B cell (primary cell): ENCODE results near the gene CCBE1. TPM values are rescaled to one million over a fixed set of nuclear protein-coding genes. Genes with fewer than 3 reads are reported as not detected.
"Not testable (repeated sequence)": the region's sequence is repeated elsewhere in the genome, so short reads cannot be mapped to it uniquely, and the experiment has no call there.

Experiments used
- ATAC-seq: fragments of 200-7000 bp; cut with Tn5 transposase; one replicate; pipeline ENCODE4 v1.10.0; 2021; ENCODE audit warnings: low read depth, mild to moderate bottlenecking, moderate number of reproducible peaks, moderate library complexity
- CTCF ChIA-PET: fragments of 350-600 bp; sonication (Branson Sonifier 250); formaldehyde crosslinking; loops from one replicate; lab custom pipeline; 2021; ENCODE audit warnings: antibody characterized with exemption, inconsistent platforms; lab: Charles Lee
- POLR2A ChIA-PET: fragments of 350-600 bp; sonication (Branson Sonifier 250); formaldehyde crosslinking; loops from one replicate; lab custom pipeline; 2021; ENCODE audit warnings: antibody characterized with exemption; lab: Charles Lee
- DNase-seq: peaks from one replicate; pipeline ENCODE4 v3.0.0; 2013
- H2AFZ ChIP-seq: 2 replicates; pipeline ENCODE4 v1.6.1; 2012; ENCODE audit warnings: mild to moderate bottlenecking, low read depth, low read length; ENCODE audit not compliant: insufficient read depth, poor library complexity, severe bottlenecking
- H3K27ac ChIP-seq, 2 donors: 1 replicate in 1 of 2; 2 replicates in 1 of 2; pipeline ENCODE4 v1.5.1; 2012 to 2013; ENCODE audit warnings: low read length in 2 of 2, mild to moderate bottlenecking in 2 of 2, moderate library complexity in 1 of 2
- H3K27me3 ChIP-seq, 4 experiments: fragments of 200-600 bp in 1 of 4; sonication (generic) in 1 of 4; replicated peaks in 1 of 4; 1 replicate in 2 of 4; 2 replicates in 2 of 4; pipeline versions ENCODE4 v1.6.1 to v1.7.0; 2013 to 2016; ENCODE audit warnings: low read length in 3 of 4, mild to moderate bottlenecking in 2 of 4, mixed read lengths in 1 of 4, moderate library complexity in 1 of 4; ENCODE audit not compliant: insufficient read depth in 4 of 4, control insufficient read depth in 3 of 4; ENCODE audit errors: control extremely low read depth in 1 of 4
- H3K36me3 ChIP-seq, 2 experiments: replicated peaks in 1 of 2; 1 replicate in 1 of 2; 2 replicates in 1 of 2; pipeline versions ENCODE4 v1.6.1 to v1.7.1; 2013; ENCODE audit warnings: low read length in 1 of 2; ENCODE audit not compliant: insufficient read depth in 2 of 2, control insufficient read depth in 1 of 2; ENCODE audit errors: control extremely low read depth in 1 of 2, extremely low read depth in 1 of 2
- H3K4me1 ChIP-seq, 2 donors: fragments of 200-600 bp in 1 of 2; sonication (generic) in 1 of 2; 1 replicate in 1 of 2; 2 replicates in 1 of 2; pipeline versions ENCODE4 v1.5.1 to v1.6.1; 2013 to 2017; ENCODE audit warnings: low read length in 2 of 2; ENCODE audit not compliant: control insufficient read depth in 2 of 2, insufficient read depth in 2 of 2
- H3K4me2 ChIP-seq: replicated peaks from 2 replicates; pipeline ENCODE3; 2012; ENCODE audit warnings: mild to moderate bottlenecking, low read depth, low read length; ENCODE audit not compliant: poor library complexity, severe bottlenecking
- H3K4me3 ChIP-seq, 5 experiments: fragments of 200-600 bp in 1 of 5; sonication (generic) in 1 of 5; 1 replicate in 3 of 5; 2 replicates in 2 of 5; pipeline versions ENCODE4 v1.5.1 to v1.7.0; 2011 to 2016; ENCODE audit warnings: low read length in 4 of 5, mild to moderate bottlenecking in 4 of 5, low read depth in 2 of 5, control low read depth in 1 of 5, moderate library complexity in 1 of 5; ENCODE audit not compliant: insufficient read depth in 1 of 5; ENCODE audit errors: control extremely low read depth in 1 of 5, extremely low read depth in 1 of 5
- H3K79me2 ChIP-seq: fragments of 200-600 bp; sonication (generic); one replicate; pipeline ENCODE4 v1.6.0; 2016; ENCODE audit warnings: low read length; ENCODE audit not compliant: control insufficient read depth, insufficient read depth
- H3K9ac ChIP-seq: fragments of 200-600 bp; sonication (generic); 2 replicates; pipeline ENCODE4 v1.6.1; 2017; ENCODE audit warnings: mild to moderate bottlenecking, low read length, moderate library complexity
- H3K9me3 ChIP-seq, 3 donors: one replicate each; pipeline versions ENCODE4 v1.6.1 to v1.7.1; 2013; ENCODE audit warnings: low read length in 2 of 3; ENCODE audit not compliant: control insufficient read depth in 2 of 3, insufficient read depth in 1 of 3; ENCODE audit errors: control extremely low read depth in 1 of 3
- H4K20me1 ChIP-seq: 2 replicates; pipeline ENCODE4 v1.6.0; 2012; ENCODE audit warnings: mild to moderate bottlenecking, low read length; ENCODE audit not compliant: insufficient read depth, control insufficient read depth, poor library complexity, severe bottlenecking
- H3K27ac Mint-ChIP-seq: one replicate; pipeline ENCODE4 v1.8.0; 2021; ENCODE audit warnings: mixed read lengths
- H3K27me3 Mint-ChIP-seq: one replicate; pipeline ENCODE4 v1.8.0; 2021; ENCODE audit warnings: mixed read lengths
- H3K4me1 Mint-ChIP-seq: one replicate; pipeline ENCODE4 v1.8.0; 2021; ENCODE audit warnings: mixed read lengths
- H3K4me3 Mint-ChIP-seq: one replicate; pipeline ENCODE4 v1.8.0; 2021; ENCODE audit warnings: mixed read lengths
- H3K9me3 Mint-ChIP-seq: one replicate; pipeline ENCODE4 v1.8.0; 2022; ENCODE audit warnings: mixed read lengths; ENCODE audit not compliant: insufficient read depth
- EZH2 ChIP-seq: IDR thresholded peaks from 2 replicates; pipeline ENCODE4 v1.6.1; 2012; ENCODE audit warnings: borderline replicate concordance, low read depth, mild to moderate bottlenecking, moderate library complexity, low read length; ENCODE audit not compliant: insufficient read depth, poor library complexity, severe bottlenecking
- WGBS: methylation state at CpG from one replicate; pipeline ENCODE4 v1.1.5; 2013; ENCODE audit warnings: missing lambda C conversion rate; ENCODE audit not compliant: insufficient coverage; 5-methylcytosine and 5-hydroxymethylcytosine counted together
- intact Hi-C: fragments of 100-400 bp; cut with micrococcal nuclease; formaldehyde crosslinking; loops from one replicate; pipeline ENCODE4 v1.10.0; 2022
- polyA plus RNA-seq: library from polyadenylated mRNA; depleted of rRNA; stranded (reverse); fragments of >200 nt; gene quantifications from 2 replicates; pipeline ENCODE4 v1.2.3, GENCODE V29; 2012
- total RNA-seq, 2 donors: library from RNA; stranded (reverse); fragments of 120-200 nt in 1 of 2; gene quantifications; 1 replicate in 1 of 2; 2 replicates in 1 of 2; pipeline versions ENCODE4 v1.2.3 to v1.2.4, GENCODE V29; 2013 to 2022
- TF ChIP-seq, protein P1 (sequence below): fragments of 200-600 bp; IDR thresholded peaks from one replicate; pipeline ENCODE4 v1.8.0; 2022; ENCODE audit warnings: antibody characterized with exemption, mild to moderate bottlenecking

CCBE1 gene
- total and polyA plus RNA-seq, 2 donors (not counting 1 experiment from before 2014, with no cell fraction given): not detected

DNA sequence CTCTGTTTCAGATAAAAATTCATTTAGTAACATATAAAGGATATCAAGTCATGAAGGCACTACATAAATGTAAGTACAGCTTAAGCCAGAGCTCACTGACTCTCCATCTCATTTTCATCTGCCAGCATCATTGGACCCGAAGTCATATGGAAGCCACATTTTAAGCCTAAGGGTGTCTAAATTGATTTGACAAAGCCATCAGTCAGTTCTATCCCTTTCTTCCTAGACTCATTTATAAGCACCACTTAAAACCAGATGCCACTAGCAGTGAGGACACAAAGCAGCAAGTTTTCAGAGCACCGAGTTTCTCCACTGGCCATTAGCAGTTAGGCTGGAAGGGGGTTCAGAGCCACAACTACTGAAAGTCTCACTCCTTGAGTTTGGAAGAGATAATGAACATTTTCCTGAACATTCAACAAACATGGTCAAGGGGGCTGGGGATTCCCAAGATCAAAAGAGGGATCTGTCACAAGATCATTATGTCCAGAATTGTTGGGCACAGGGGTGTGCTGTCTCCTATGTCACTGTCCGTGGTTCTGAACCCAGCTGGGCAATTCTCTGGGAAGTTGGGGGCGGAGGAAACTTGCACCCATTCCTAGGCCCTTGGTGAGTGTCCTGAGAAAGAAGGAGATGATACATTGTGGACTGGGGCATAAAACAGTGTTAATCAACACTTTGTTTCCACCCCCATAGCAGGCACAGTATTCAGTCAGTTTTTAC, 179.6 kb downstream of the CCBE1 start:
- no peak for TF ChIP-seq EZH2
- TF ChIP-seq, protein P1, sequence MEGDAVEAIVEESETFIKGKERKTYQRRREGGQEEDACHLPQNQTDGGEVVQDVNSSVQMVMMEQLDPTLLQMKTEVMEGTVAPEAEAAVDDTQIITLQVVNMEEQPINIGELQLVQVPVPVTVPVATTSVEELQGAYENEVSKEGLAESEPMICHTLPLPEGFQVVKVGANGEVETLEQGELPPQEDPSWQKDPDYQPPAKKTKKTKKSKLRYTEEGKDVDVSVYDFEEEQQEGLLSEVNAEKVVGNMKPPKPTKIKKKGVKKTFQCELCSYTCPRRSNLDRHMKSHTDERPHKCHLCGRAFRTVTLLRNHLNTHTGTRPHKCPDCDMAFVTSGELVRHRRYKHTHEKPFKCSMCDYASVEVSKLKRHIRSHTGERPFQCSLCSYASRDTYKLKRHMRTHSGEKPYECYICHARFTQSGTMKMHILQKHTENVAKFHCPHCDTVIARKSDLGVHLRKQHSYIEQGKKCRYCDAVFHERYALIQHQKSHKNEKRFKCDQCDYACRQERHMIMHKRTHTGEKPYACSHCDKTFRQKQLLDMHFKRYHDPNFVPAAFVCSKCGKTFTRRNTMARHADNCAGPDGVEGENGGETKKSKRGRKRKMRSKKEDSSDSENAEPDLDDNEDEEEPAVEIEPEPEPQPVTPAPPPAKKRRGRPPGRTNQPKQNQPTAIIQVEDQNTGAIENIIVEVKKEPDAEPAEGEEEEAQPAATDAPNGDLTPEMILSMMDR: no peak
- no peak for ATAC-seq
- intact Hi-C loops: no loop called here
- no peaks in the 10 kb centered on the region for H3K9me3 Mint-ChIP-seq
- ChIA-PET CTCF (no interaction called here), POLR2A (no interaction called here)
- Histone ChIP-seq H3K4me1 (no peaks in the 10 kb centered on the region), H3K27me3 (no peaks in the 10 kb centered on the region), H3K9me3 (no peaks in the 10 kb centered on the region), H3K4me3 (no peak overlapping the region), H3K79me2 (no peaks in the 10 kb centered on the region), H4K20me1 (no peaks in the 10 kb centered on the region), H3K36me3 (no peaks in the 10 kb centered on the region), H2AFZ (no peak overlapping the region), H3K27ac (no peak overlapping the region), H3K4me2 (no peak overlapping the region), H3K9ac (no peak overlapping the region)
- no peak overlapping the region for H3K27ac Mint-ChIP-seq
- no peaks in the 10 kb centered on the region for H3K4me1 Mint-ChIP-seq
- peaks cover 35% of the 10 kb centered on the region for H3K27me3 Mint-ChIP-seq
- no peak for DNase-seq
- H3K4me3 Mint-ChIP-seq: no peak overlapping the region
- 71% methylated on average over 2 of the region's 4 CpGs for WGBS

DNA sequence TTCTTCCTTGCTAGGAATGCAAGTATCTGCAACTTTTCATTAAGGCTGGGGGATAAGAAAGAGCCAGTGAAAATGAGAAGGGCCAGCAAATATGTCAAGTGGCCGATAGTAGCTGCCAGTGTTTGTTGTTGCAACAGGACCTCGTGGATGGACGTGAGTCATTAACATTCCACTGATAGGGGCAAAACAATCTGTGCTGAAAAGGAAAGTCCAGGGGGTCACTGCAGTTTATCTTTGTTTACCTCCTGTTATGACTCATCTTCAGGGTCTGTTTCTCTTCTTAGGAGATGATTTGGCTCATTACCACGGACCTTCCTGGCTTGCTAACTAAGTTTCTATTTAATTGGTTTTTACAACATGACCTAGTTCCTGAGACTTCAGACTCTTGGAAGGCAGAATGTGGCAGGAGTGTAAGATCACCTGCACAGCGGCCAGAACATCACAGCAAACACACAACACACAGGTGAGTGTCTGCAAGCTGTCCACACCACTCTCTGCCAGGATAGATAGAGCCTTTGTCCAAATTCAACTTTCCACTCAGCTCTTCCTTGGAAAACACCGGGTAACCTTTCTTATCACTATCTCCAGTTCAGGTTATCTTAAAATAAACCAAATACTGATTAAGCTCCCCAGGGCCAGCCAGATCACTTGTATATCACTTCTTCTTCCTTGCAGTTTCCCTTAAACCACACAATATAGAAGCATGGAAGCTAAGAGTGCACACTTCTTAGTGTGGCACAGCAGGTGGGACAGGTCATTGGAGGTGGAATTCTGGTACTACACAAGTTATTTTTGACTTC, 180.7 kb downstream of the CCBE1 start:
- H3K27ac Mint-ChIP-seq: no peak overlapping the region
- Histone ChIP-seq H3K36me3 (no peaks in the 10 kb centered on the region), H3K9ac (no peak overlapping the region), H3K9me3 (no peaks in the 10 kb centered on the region), H2AFZ (no peak overlapping the region), H3K79me2 (no peaks in the 10 kb centered on the region), H3K27ac (no peak overlapping the region), H3K27me3 (peaks cover 0 to 4% (median 0%) of the 10 kb centered on the region in 4 experiments), H3K4me3 (no peak overlapping the region), H4K20me1 (no peaks in the 10 kb centered on the region), H3K4me2 (no peak overlapping the region), H3K4me1 (no peaks in the 10 kb centered on the region)
- H3K27me3 Mint-ChIP-seq: peaks cover 43% of the 10 kb centered on the region
- no peak for TF ChIP-seq EZH2
- TF ChIP-seq, protein P1: no peak
- WGBS: 15% methylated on average over 5 of the region's 6 CpGs
- intact Hi-C loops: no loop called here
- ChIA-PET POLR2A (no interaction called here), CTCF (no interaction called here)
- H3K4me1 Mint-ChIP-seq: no peaks in the 10 kb centered on the region
- DNase-seq (no peak), ATAC-seq (no peak)
- no peak overlapping the region for H3K4me3 Mint-ChIP-seq
- no peaks in the 10 kb centered on the region for H3K9me3 Mint-ChIP-seq

DNA sequence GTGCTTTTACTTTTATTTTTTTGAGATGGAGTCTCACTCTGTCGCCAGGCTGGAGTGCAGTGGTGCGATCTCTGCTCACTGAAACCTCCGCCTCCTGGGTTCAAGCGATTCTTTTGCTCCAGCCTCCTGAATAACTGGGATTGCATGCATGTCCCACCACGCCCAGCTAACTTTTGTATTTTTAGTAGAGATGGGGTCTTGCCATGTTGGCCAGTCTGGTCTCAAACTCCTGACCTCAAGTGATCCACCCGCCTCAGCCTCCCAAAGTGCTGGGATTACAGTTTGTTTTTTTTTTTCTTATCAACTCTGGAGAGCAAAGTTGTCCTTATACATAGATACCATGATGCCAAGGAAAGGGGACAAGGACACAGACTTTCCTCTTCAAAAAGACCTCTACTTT, 181.3 kb downstream of the CCBE1 start:
- H4K20me1 ChIP-seq, H3K4me1 ChIP-seq, DNase-seq, intact Hi-C loops, H3K27ac Mint-ChIP-seq, H3K4me1 Mint-ChIP-seq, ATAC-seq, H3K27ac ChIP-seq, H3K4me2 ChIP-seq, H3K4me3 ChIP-seq, H3K4me3 Mint-ChIP-seq, H3K9me3 Mint-ChIP-seq, H3K9ac ChIP-seq, H3K36me3 ChIP-seq, H3K9me3 ChIP-seq, H2AFZ ChIP-seq, POLR2A ChIA-PET, H3K27me3 ChIP-seq, CTCF ChIA-PET, H3K79me2 ChIP-seq: not testable (repeated sequence)
- 88% methylated on average over 5 of the region's 6 CpGs for WGBS
- peaks cover 46% of the 10 kb centered on the region for H3K27me3 Mint-ChIP-seq
